Measurements from ENCODE around the gene IRF2. TPM values are rescaled to one million over a fixed set of nuclear protein-coding genes. Genes with fewer than 3 reads are reported as not detected.

IRF2 gene
- total and polyA plus RNA-seq, 2 of the 8 experiments (the other 6 are each of a cell fraction or from before 2014, with no cell fraction given): 13.8 to 17.0 TPM

- TF ChIP-seq CHD7 (IDR thresholded peaks at IDR 0.05; ENCODE audit: insufficient replicate concordance, low read length) (no peak), YY1 (IDR thresholded peaks at IDR 0.05; ENCODE audit: low read depth, low read length) (no peak), KDM1A (IDR thresholded peaks at IDR 0.05; ENCODE audit: borderline replicate concordance, low read length) (no peak)
Measured at GRCh38 chr4:184460499-184461285, 13.7 kb downstream of the IRF2 start (continued).
